Stimulated activated naive CD4-positive, alpha-beta T cell treated with Interleukin-2 at 50 U/mL for 16 hours (primary cell): ENCODE measurements around the gene ITPA.

Source experiments
- DNase-seq: peaks from one replicate; lab custom pipeline; 2025; lab: John Stamatoyannopoulos, UW

Gene ITPA

DNA sequence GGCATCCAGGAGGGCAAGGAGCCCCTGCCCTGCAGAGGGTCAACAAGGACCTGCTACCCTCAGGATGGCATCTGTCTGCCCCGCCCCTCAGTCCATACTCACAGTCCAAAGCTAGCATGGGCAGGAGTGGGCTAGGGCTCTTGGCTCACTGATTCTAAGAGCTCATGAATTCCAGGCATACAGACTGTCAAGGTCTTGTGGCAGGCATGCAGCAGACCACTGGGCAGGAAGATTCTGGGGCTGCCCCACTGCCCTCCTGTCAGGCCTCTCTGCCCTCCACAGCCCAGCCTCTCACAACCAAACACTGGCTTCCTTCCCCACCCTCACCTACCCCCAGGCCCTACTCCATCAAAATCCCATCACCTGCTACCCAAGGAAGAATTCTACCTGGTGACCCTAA lies 35.3 kb downstream of the ITPA start:
- DNase-seq = no peak

DNA sequence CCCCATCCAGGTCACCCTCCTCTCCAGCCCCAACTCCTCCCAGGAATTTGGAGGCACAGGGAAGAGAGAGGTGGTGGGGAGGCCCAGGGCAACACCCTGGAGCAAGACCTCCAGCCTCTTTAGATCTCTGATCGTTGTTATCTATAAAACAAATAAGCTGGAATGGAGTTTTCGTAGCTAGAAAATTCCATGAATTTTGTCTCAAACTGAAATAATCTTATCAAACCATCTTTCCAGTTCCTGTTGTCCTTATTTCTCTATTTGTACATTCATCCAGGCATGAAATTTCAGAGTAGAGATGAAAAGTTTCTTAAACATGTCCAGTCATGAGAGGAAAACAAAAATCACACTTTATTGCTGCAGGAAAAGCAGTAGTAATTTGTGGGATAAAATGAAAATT lies 35.9 kb downstream of the ITPA start:
- DNase-seq = no peak

DNA sequence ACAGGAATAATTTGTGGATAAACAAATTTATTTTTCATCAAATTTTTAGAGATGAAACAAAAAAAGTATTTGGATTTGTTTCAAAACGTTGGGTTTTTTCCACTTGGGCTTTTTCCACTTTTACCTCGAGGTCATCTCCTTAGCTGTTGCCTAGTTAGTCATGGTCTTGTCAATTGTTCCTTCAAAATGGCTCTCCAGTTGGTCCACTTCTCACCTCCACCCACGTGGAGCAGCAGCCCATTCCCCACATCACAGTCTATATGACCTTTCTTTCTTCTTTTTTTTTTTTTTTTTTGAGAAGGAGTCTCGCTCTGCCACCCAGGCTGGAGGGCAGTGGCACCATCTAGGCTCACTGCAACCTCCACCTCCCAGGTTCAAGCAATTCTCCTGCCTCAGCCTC lies 36.4 kb downstream of the ITPA start:
- DNase-seq = no peak

DNA sequence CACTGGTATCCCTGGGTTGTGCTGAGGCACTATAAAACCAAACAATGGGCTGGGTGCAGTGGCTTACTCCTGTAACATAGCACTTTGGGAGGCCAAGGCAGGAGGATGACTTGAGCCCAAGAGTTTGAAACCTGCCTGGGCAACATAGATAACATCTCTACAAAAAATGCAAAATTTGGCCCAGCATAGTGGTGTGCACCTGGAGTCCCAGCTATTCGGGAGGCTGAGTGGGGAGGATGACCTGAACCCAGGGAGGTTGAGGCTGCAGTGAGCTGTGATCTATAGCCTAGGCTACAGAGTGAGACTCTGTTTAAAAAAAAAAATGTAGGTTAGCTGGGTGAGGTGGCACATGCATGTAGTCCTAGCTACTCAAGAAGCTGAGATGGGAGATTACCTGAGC lies 37.4 kb downstream of the ITPA start:
- DNase-seq = no peak

DNA sequence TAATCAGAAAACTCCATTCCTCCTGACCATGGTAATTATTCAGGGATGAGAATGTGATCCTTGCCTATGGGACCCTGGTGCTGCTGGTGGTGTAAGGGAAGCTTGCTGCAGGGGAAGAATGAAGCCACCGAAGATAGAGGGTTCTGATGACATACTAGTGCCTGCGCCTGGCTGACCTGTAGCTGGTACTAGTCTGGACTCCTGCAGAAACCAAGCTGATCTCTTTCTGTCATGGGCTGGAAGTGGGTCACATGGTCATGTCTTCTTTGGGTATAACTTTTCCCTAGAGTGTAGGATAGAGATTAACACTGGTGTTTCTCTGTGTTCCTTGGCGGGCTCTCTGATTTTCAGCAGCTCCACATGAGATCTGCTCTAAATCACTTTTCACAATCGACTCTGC lies 38.3 kb downstream of the ITPA start:
- no peak for DNase-seq

DNA sequence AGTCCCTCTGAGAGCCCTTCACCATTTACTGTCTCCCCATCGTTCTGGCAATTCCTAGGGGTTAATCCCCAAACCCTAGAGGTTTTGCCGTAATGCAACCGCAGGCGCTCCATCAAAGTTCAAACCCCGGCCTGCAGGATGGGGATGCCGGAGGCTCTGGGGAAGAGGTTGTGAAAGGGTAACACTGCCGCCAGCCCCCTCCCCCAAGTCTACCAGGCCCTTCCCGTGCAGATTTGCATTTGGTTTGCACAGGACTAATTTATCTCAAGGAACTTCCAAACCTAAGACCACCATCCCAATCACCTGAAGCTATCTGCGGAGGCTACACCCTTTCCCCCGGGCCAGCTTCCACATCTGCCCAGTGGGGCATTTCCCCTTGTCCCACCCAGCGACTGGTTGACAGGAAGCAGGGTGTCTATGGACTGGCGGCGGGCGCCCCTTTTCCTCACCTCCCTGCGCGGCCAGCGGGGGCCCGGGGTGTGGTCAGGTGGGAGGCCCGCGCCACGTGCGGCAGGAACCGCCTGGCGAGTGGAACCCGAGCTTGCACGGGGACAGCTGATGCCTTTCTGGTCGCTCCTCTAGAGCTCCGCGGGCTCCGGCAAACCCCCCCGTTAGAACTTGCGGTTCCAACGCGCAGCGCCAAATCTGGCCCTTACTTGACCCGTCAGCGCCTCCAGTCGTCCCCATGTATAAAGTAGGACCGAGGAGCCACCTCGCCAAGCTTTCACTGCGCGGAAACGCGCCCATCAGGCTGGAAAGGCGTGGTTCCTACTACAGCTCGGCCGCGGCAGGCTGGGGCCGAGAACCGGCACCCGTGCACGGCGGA lies 39.1 kb downstream of the ITPA start:
- no peak for DNase-seq

DNA sequence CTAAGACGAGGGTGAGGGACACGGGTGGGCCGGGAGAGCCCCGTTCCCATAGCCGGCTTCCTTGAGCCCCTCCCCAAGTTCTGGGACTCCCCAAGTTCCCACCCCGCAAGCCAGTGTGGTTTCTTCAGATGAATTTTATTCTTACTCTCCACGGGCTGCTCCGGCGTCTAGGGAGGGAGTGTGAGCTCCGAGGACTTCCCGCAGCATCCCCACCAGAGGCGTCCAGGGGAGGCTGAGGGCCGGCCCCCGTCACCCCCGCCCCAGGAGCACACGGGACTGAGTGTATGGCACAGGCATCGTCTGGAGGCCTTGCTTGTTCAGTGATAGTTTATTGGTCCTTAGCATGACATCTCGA lies 39.7 kb downstream of the ITPA start:
- no peak for DNase-seq

DNA sequence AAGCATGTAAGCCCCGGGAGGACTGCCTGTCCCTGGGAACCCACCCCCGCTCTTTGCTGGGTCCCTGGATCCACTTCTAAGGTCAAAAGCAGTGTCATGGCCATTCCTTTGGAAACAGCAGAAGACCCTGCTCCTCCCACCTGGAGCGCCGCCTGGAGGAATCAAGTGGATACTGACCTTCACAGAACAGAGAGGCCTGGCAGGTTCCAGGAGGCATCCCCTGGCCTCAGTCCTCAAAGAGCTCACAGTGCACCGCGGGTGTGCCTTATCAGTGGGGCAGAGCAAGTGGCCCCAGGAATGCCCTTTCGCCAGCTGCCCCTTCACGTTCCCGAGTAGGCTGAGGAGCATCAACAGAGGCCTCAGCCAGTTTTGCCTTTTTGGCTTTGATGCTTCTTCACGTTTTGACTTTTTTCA lies 40.8 kb downstream of the ITPA start:
- no peak for DNase-seq

DNA sequence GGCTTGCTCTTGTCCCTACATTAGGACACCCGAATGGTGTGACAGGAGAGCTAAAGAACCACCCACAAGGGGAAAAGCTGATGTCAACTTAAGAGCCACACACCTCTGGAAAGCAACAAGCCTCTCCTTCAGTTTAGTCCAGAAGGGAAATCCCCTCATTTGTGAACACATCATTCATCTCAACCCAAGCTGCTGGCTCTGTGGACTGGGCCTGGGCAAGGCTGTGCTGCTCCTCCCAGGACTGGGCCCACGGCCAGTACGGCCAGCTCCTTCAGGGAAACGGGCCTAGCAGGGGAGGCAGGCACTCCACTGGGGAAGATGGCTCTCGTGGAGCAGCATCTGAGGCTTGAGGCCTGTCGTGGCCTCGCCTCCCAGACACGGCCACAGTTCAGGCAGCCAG lies 42.5 kb downstream of the ITPA start:
- no peak for DNase-seq

DNA sequence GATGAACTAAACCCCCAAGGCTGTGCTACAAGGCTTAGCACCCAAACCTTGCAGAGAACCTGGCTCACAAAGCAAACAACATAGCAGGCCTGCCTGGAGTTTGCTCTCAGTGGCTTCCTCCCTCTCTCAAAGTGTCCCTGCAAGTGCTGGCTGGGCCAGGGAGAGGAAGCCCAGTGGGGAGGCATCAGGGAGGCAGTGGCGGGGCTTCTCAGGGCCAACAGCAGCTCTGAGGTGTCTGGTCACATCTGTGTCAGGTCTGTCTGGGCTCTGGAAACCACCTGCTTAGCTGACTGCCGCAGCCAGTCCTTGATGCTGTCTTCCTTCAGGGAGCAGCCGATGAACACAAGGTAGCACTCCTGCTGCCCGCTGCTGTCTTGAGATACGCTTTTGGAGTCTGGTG lies 46.4 kb downstream of the ITPA start:
- no peak for DNase-seq

DNA sequence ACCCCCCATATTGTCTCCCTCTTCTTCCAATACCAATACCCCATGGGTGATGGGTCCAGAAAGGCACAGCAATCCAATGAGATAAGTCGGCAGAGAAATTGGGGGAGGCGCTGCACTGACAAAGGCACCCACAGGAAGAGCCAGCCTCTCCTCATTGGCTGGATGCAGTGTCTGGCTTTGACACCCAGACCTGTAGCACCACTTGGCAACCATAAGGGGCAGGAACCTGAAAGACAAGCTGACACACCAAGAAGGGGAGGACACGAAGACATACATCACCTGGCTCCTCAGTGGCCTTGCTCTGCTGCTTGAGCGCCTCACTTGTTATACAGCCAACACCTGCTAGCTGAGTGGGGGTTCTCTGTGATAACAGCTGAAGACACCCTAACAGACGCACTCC lies 49.1 kb downstream of the ITPA start:
- no peak for DNase-seq

DNA sequence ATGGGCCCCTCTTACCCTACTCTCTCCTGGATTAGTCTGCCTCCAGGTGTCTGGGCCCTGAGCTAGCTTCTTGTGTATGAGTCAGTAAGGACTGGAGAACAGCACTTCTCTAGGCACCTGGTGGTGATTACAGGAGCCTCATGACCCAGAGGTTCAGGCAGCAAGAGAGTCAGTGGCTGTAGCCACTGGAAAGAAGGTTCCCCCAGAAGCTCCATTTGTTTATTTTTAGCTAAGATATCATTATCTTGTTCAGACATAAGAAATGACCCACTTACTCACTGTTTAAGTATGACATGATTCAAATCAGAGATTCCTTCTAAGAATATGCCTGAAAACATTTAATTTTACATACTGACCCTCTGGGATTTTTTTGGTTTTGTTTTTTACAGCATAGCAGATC lies 53.3 kb downstream of the ITPA start:
- no peak for DNase-seq

DNA sequence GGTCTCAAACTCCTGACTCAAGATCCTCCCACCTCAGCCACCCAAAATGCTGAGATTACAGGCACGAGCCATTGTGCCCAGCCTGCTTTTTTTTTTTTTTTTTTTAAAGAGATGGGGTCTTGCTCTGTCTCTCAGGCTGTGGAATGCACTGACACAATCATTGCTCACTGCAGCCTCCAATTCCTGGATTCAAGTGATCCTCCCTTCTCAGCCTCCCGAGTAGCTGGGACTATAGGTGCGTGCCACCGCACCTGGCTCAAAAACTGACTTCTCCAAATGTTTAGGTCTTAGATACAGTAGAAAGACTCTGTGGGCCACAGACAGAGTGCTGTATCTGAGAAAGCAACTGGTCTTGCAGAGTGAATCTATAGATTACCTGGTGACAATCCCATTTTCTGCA lies 60.8 kb downstream of the ITPA start:
- DNase-seq = no peak

DNA sequence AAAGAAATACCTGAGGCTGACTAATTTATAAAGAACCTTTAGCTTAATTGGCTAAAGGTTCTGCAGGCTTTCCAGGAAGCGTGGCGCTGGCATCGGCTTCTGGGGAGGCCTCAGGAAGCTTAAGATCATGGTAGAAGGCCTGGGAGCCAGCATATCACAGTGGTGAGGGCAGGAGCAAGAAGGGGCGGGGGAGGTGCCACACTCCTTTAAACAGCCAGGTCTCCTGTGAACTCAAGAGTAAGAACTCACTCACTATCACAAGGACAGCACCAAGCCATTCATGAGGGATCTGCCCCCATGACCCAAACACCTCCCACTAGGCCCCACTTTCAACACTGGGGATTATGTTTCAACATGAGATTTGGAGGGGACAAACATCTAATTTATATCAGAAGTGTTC lies 64.1 kb downstream of the ITPA start:
- no peak for DNase-seq
